ENCODE data around the gene MYCBP2.

MYCBP2 gene

GRCh38 chr13:77196052-77196618 lies 130.8 kb downstream of the MYCBP2 start:
- TF ChIP-seq CTCF (IDR thresholded peaks at IDR 0.05; ENCODE audit: insufficient read depth, low read length, poor library complexity, severe bottlenecking): no peak
- Histone ChIP-seq H3K36me3 (ENCODE audit: control insufficient read depth, insufficient read depth, low read length) (peaks cover 6% of the 10 kb centered on the region), H3K4me3 (replicated peaks; ENCODE audit: low read depth, low read length) (no peak overlapping the region), H3K27me3 (replicated peaks; ENCODE audit: control insufficient read depth, insufficient read depth, low read length) (no peaks in the 10 kb centered on the region)
- no peak for DNase-seq (ENCODE audit: extremely low read depth, insufficient read length)

GRCh38 chr13:77190349-77190958 lies 136.4 kb downstream of the MYCBP2 start:
- DNase-seq (ENCODE audit: extremely low read depth, insufficient read length): no peak
- TF ChIP-seq CTCF (IDR thresholded peaks at IDR 0.05; ENCODE audit: insufficient read depth, low read length, poor library complexity, severe bottlenecking): no peak
- Histone ChIP-seq H3K27me3 (replicated peaks; ENCODE audit: control insufficient read depth, insufficient read depth, low read length) (no peaks in the 10 kb centered on the region), H3K36me3 (ENCODE audit: control insufficient read depth, insufficient read depth, low read length) (peaks cover 6% of the 10 kb centered on the region), H3K4me3 (replicated peaks; ENCODE audit: low read depth, low read length) (no peak overlapping the region)

GRCh38 chr13:77185721-77186120 lies 141.2 kb downstream of the MYCBP2 start:
- Histone ChIP-seq H3K36me3 (ENCODE audit: control insufficient read depth, insufficient read depth, low read length) (peaks cover 5% of the 10 kb centered on the region), H3K4me3 (replicated peaks; ENCODE audit: low read depth, low read length) (no peak overlapping the region), H3K27me3 (replicated peaks; ENCODE audit: control insufficient read depth, insufficient read depth, low read length) (no peaks in the 10 kb centered on the region)
- no peak for DNase-seq (ENCODE audit: extremely low read depth, insufficient read length)
- no peak for TF ChIP-seq CTCF (IDR thresholded peaks at IDR 0.05; ENCODE audit: insufficient read depth, low read length, poor library complexity, severe bottlenecking)

- Histone ChIP-seq H3K27me3 (replicated peaks; ENCODE audit: control insufficient read depth, insufficient read depth, low read length) (no peaks in the 10 kb centered on the region), H3K4me3 (replicated peaks; ENCODE audit: low read depth, low read length) (no peak overlapping the region), H3K36me3 (ENCODE audit: control insufficient read depth, insufficient read depth, low read length) (peaks cover 7% of the 10 kb centered on the region)
- peak; percentile 75 for DNase-seq (ENCODE audit: extremely low read depth, insufficient read length)
- no peak for TF ChIP-seq CTCF (IDR thresholded peaks at IDR 0.05; ENCODE audit: insufficient read depth, low read length, poor library complexity, severe bottlenecking)
These were observed 142.4 kb downstream of the MYCBP2 start for GRCh38 chr13:77184455-77184854.

- DNase-seq (ENCODE audit: extremely low read depth, insufficient read length): no peak
- TF ChIP-seq CTCF (IDR thresholded peaks at IDR 0.05; ENCODE audit: insufficient read depth, low read length, poor library complexity, severe bottlenecking): no peak
- no peak overlapping the region for H3K4me3 ChIP-seq (replicated peaks; ENCODE audit: low read depth, low read length)
- H3K27me3 ChIP-seq (replicated peaks; ENCODE audit: control insufficient read depth, insufficient read depth, low read length): no peaks in the 10 kb centered on the region
- peaks cover 6% of the 10 kb centered on the region for H3K36me3 ChIP-seq (ENCODE audit: control insufficient read depth, insufficient read depth, low read length)
These were observed 146.9 kb downstream of the MYCBP2 start for GRCh38 chr13:77180011-77180410.

All from GM06990 (cell line).